ENCODE measurements around the gene LEO1. TPM values are rescaled to one million over a fixed set of nuclear protein-coding genes. Genes with fewer than 3 reads are reported as not detected.

LEO1 gene
- total and polyA plus RNA-seq, 2 of the 13 experiments (the other 11 are each of a cell fraction or from before 2014, with no cell fraction given), result 17.0 to 60.3 TPM

- TF ChIP-seq HMGXB4 (CRISPR knock-in tag; IDR thresholded peaks at IDR 0.05; ENCODE audit: borderline replicate concordance in 1 of 2, low read depth in 1 of 2) (peak; percentile 47 to 72; a peak in 2 of 4 replicates), ZFP36L1 (CRISPR knock-in tag; IDR thresholded peaks at IDR 0.05) (0 out of 2 replicates have a peak, but pooled peaks have one; percentile 4), ARNTL (CRISPR knock-in tag; IDR thresholded peaks at IDR 0.05) (0 out of 2 replicates have a peak, but pooled peaks have one; percentile 28), ZNF605 (CRISPR knock-in tag; IDR thresholded peaks at IDR 0.05) (peak; percentile 33; the same call in 1 of the 2 replicates), NR1H2 (CRISPR knock-in tag; IDR thresholded peaks at IDR 0.05; ENCODE audit: borderline replicate concordance, low read depth) (no peak), TMF1 (CRISPR knock-in tag; IDR thresholded peaks at IDR 0.05; ENCODE audit: low read depth) (no peak; the same call in 1 of the 2 replicates), GABPB1 (CRISPR knock-in tag; IDR thresholded peaks at IDR 0.05) (no peak), RXRB (CRISPR knock-in tag; IDR thresholded peaks at IDR 0.05; ENCODE audit: borderline replicate concordance) (peak; percentile 40; the same call in 1 of the 2 replicates), KDM3A (CRISPR knock-in tag; IDR thresholded peaks at IDR 0.05; ENCODE audit: low read depth) (no peak), THAP7 (CRISPR knock-in tag; IDR thresholded peaks at IDR 0.05) (no peak), PBX2 (CRISPR knock-in tag; IDR thresholded peaks at IDR 0.05) (no peak), ZNF768 (CRISPR knock-in tag; IDR thresholded peaks at IDR 0.05) (peak; percentile 48), ZNF530 (CRISPR knock-in tag; IDR thresholded peaks at IDR 0.05; ENCODE audit: low read depth) (no peak), MED1 (CRISPR knock-in tag; IDR thresholded peaks at IDR 0.05) (peak; percentile 87), ZHX1 (CRISPR knock-in tag; IDR thresholded peaks at IDR 0.05; ENCODE audit: low read depth) (0 out of 2 replicates have a peak, but pooled peaks have one; percentile 48), MEF2D (CRISPR knock-in tag; IDR thresholded peaks at IDR 0.05) (peak; percentile 60; the same call in 1 of the 2 replicates)
These were observed 48.0 kb upstream of the LEO1 start (continued) for GRCh38 chr15:52019394-52020220.

Data from HepG2 (cell line).